ENCODE data around the gene BSG.

- TF ChIP-seq CTCF (IDR thresholded peaks at IDR 0.05), result no peak
- no peak for TF ChIP-seq POLR2A (IDR thresholded peaks at IDR 0.05)
- TF ChIP-seq POLR2AphosphoS5 (IDR thresholded peaks at IDR 0.05), result no peak
These were observed 15.6 kb upstream of the BSG start for GRCh38 chr19:556611-557382.

Measured in breast epithelium (tissue), 3 donors.